Measurements from ENCODE around the gene OR52M1.

- TF ChIP-seq CTCF (optimal IDR thresholded peaks at IDR 0.05 in 1 of 3, IDR thresholded peaks at IDR 0.05 in 1 of 3, conservative IDR thresholded peaks at IDR 0.05 in 1 of 3; ENCODE audit: extremely low read depth in 1 of 3, insufficient read depth in 2 of 3, low read length in 3 of 3) (no peak), EZH2 (IDR thresholded peaks at IDR 0.05; ENCODE audit: low read length) (no peak)
Measured at GRCh38 chr11:4569075-4569474, 24.1 kb downstream of the OR52M1 start.
